Testis (tissue), 3 donors: ENCODE measurements around the gene WBP2. TPM values are rescaled to one million over a fixed set of nuclear protein-coding genes. Genes with fewer than 3 reads are reported as not detected.

ENCODE experiments used
- DNase-seq: peaks from one replicate; pipeline ENCODE4 v3.0.0-alpha.2; 2019
- H3K27ac ChIP-seq, 2 donors: fragments of 200-600 bp; sonication (generic); one replicate each; pipeline ENCODE4 v1.5.1; 2019
- H3K27me3 ChIP-seq: fragments of 200-600 bp; sonication (generic); one replicate; pipeline ENCODE4 v1.5.1; 2019
- H3K36me3 ChIP-seq: fragments of 200-600 bp; sonication (generic); one replicate; pipeline ENCODE4 v1.5.1; 2017; ENCODE audit warnings: low read depth; ENCODE audit errors: missing control alignments
- H3K4me1 ChIP-seq: fragments of 200-600 bp; sonication (generic); one replicate; pipeline ENCODE4 v1.5.1; 2019
- H3K4me3 ChIP-seq, 2 donors: fragments of 200-600 bp; sonication (generic); one replicate each; pipeline ENCODE4 v1.5.1; 2017 to 2019
- H3K9me3 ChIP-seq: fragments of 200-600 bp; sonication (generic); one replicate; pipeline ENCODE4 v1.5.1; 2017
- CTCF ChIP-seq, 3 experiments: fragments of 450-650 bp in 2 of 3; fragments of 200-600 bp in 1 of 3; sonication (generic) in 1 of 3; IDR thresholded peaks; one replicate each; pipeline ENCODE4 v1.5.1; 2016 to 2019; ENCODE audit warnings: antibody characterized with exemption in 3 of 3, mild to moderate bottlenecking in 2 of 3, moderate library complexity in 1 of 3
- POLR2A ChIP-seq: fragments of 450-650 bp; IDR thresholded peaks from one replicate; pipeline ENCODE4 v1.6.1; 2017; ENCODE audit warnings: antibody characterized with exemption, mild to moderate bottlenecking, moderate library complexity
- WGBS, 2 donors: methylation state at CpG; one replicate each; pipeline ENCODE4 v1.1.5; 2018; 5-methylcytosine and 5-hydroxymethylcytosine counted together
- intact Hi-C: fragments of 100-400 bp; cut with DNase I; formaldehyde crosslinking; loops from one replicate; pipeline ENCODE4 v1.15.1; 2023; ENCODE audit warnings: low total_unique reads
- polyA plus RNA-seq: library from polyadenylated mRNA; stranded (reverse); fragments of 350-450 nt; fragmentation: Illumina TruSeq; extraction: RNeasy Lipid Tissue Mini Kit (QIAGEN cat#74804); gene quantifications from one replicate; pipeline ENCODE4 v1.2.3, GENCODE V29; 2014; ENCODE audit warnings: low read depth, low replicate concordance; ENCODE audit not compliant: insufficient read depth
- total RNA-seq, 2 donors: library from RNA; depleted of rRNA; stranded (reverse); fragments of >200 nt; gene quantifications; one replicate each; pipeline ENCODE4 v1.2.3, GENCODE V29; 2016

Gene WBP2
- total and polyA plus RNA-seq, 3 donors from 2014 or later = 96.1 to 217 (median 127) TPM

DNA sequence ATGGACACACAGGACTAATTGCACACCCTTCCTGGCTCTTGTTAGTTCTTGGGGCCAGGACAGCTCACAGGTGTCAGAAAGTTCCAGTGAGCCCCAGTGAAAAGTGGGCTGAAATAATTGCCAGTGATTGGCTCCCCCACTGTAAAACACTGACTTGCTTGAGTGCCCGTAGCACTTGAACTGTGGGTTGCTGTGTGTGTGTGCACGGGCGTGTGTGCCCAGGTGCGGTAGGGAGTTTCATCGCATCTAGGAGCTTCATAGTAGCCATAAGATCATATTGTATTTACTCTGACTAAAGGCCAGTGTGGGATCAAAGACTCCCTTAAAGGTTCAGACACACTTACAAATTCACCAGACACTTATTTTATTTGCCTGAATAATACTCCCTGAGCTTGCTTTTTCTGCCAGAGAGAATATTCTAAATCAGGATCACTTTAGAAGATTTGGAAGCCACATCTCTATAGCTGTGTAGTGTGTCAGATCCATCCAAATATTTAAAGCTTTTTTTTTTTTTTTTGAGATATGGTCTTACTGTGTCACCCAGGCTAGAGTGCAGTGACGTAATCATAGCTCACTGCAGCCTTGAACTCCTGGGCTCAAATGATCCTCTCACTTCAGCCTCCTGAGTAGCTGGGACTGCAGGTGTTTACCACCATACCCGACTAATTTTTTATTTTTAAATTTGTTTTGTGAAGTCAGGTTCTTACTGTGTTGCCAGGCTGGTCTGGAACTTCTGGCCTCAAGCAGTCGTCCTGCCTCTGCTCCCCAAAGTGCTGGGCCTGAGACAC is 59.1 kb downstream of the WBP2 start:
- TF ChIP-seq POLR2A = no peak
- no peak for TF ChIP-seq CTCF (IDR thresholded peaks at IDR 0.05)
- 83 to 89% methylated on average over 8 of the region's 8 CpGs for WGBS, 2 donors
- Histone ChIP-seq H3K36me3 (no peaks in the 10 kb centered on the region), H3K9me3 (no peaks in the 10 kb centered on the region), H3K4me1 (no peaks in the 10 kb centered on the region), H3K27me3 (no peaks in the 10 kb centered on the region), H3K27ac (no peak overlapping the region), H3K4me3 (no peak overlapping the region)
- intact Hi-C loops = no loop called here
- no peak for DNase-seq

Other genes with a start within 250 kb of the WBP2 start
- gene SMIM5, start 221.9 kb downstream of the WBP2 start, total RNA-seq = 1 to 10 TPM; 2.0 TPM
- gene SMIM5, start 221.9 kb downstream of the WBP2 start, polyA plus RNA-seq = 1.9 TPM
- 10 to 100 TPM; 81.4 to 99.6 TPM for gene RECQL5, start 188.2 kb downstream of the WBP2 start, total RNA-seq
- 60.0 TPM for gene RECQL5, start 188.2 kb downstream of the WBP2 start, polyA plus RNA-seq
- gene SAP30BP, start 188.0 kb downstream of the WBP2 start, total RNA-seq = 10 to 100 TPM; 86.9 to 95.9 TPM
- 78.4 TPM for gene SAP30BP, start 188.0 kb downstream of the WBP2 start, polyA plus RNA-seq
- gene ITGB4, start 133.9 kb downstream of the WBP2 start, total RNA-seq = 10 to 100 TPM in 1 of 2 donors, 1 to 10 TPM in 1; 7.6 to 11.6 TPM
- 16.4 TPM for gene ITGB4, start 133.9 kb downstream of the WBP2 start, polyA plus RNA-seq
- 10 to 100 TPM; 31.9 to 50.7 TPM for gene GALK1, start 90.1 kb downstream of the WBP2 start, total RNA-seq
- gene GALK1, start 90.1 kb downstream of the WBP2 start, polyA plus RNA-seq = 32.1 TPM
- gene UNK, start 70.5 kb downstream of the WBP2 start, total RNA-seq = 10 to 100 TPM; 57.2 to 76.0 TPM
- 66.7 TPM for gene UNK, start 70.5 kb downstream of the WBP2 start, polyA plus RNA-seq
- gene UNC13D, start 10.9 kb downstream of the WBP2 start, total RNA-seq = 10 to 100 TPM; 15.0 to 20.4 TPM
- 10.2 TPM for gene UNC13D, start 10.9 kb downstream of the WBP2 start, polyA plus RNA-seq
- gene TRIM47, start 23.2 kb upstream of the WBP2 start, total RNA-seq = 10 to 100 TPM; 43.5 to 48.6 TPM
- gene TRIM47, start 23.2 kb upstream of the WBP2 start, polyA plus RNA-seq = 18.3 TPM
- gene TRIM65, start 41.6 kb upstream of the WBP2 start, total RNA-seq = 10 to 100 TPM; 23.4 to 25.5 TPM
- 8.6 TPM for gene TRIM65, start 41.6 kb upstream of the WBP2 start, polyA plus RNA-seq
- 10 to 100 TPM; 88.2 to 88.7 TPM for gene MRPL38, start 49.5 kb upstream of the WBP2 start, total RNA-seq
- 101 TPM for gene MRPL38, start 49.5 kb upstream of the WBP2 start, polyA plus RNA-seq
- gene FBF1, start 85.7 kb upstream of the WBP2 start, total RNA-seq = 100 to 1,000 TPM in 1 of 2 donors, 10 to 100 TPM in 1; 81.1 to 119 TPM
- gene FBF1, start 85.7 kb upstream of the WBP2 start, polyA plus RNA-seq = 85.4 TPM
- 10 to 100 TPM; 64.1 to 77.7 TPM for gene ACOX1, start 123.8 kb upstream of the WBP2 start, total RNA-seq
- gene ACOX1, start 123.8 kb upstream of the WBP2 start, polyA plus RNA-seq = 24.1 TPM
- gene TEN1, start 123.9 kb upstream of the WBP2 start, total RNA-seq = 10 to 100 TPM; 15.4 to 17.8 TPM
- 19.5 TPM for gene TEN1, start 123.9 kb upstream of the WBP2 start, polyA plus RNA-seq
- 10 to 100 TPM; 16.9 to 17.1 TPM for gene CDK3, start 145.5 kb upstream of the WBP2 start, total RNA-seq
- 15.0 TPM for gene CDK3, start 145.5 kb upstream of the WBP2 start, polyA plus RNA-seq
- 1 to 10 TPM; 2.7 to 3.5 TPM for gene EVPL, start 172.0 kb upstream of the WBP2 start, total RNA-seq
- 1.2 TPM for gene EVPL, start 172.0 kb upstream of the WBP2 start, polyA plus RNA-seq
- gene SRP68, start 217.2 kb upstream of the WBP2 start, total RNA-seq = 10 to 100 TPM; 49.2 to 53.4 TPM
- 79.6 TPM for gene SRP68, start 217.2 kb upstream of the WBP2 start, polyA plus RNA-seq
- 1 to 10 TPM in 1 of 2 donors, under 1 TPM in 1; 0.31 to 1.6 TPM for gene GALR2, start 219.4 kb upstream of the WBP2 start, total RNA-seq
- 0.47 TPM for gene GALR2, start 219.4 kb upstream of the WBP2 start, polyA plus RNA-seq
- gene ZACN, start 223.8 kb upstream of the WBP2 start, total RNA-seq = under 1 TPM in 1 of 2 donors, not detected in 1; 0.31 TPM
- gene ZACN, start 223.8 kb upstream of the WBP2 start, polyA plus RNA-seq = 0.13 TPM
- gene EXOC7, start 248.5 kb upstream of the WBP2 start, total RNA-seq = 100 to 1,000 TPM; 138 TPM
- 99.1 TPM for gene EXOC7, start 248.5 kb upstream of the WBP2 start, polyA plus RNA-seq